HEK293 (cell line): ENCODE data around the gene PPP1R12C.

Experiments
- ATF2 ChIP-seq: fragments of 450-650 bp; formaldehyde crosslinking; IDR thresholded peaks from 2 replicates; pipeline ENCODE4 v1.5.1; 2016; ENCODE audit warnings: missing biosample characterization, missing genetic modification characterization, low read depth
- HOXA7 ChIP-seq: sonication (generic); formaldehyde crosslinking; IDR thresholded peaks from 2 replicates; pipeline ENCODE4 v1.8.1; 2022; ENCODE audit warnings: missing genetic modification reagents, borderline replicate concordance
- KLF1 ChIP-seq: fragments of 450-650 bp; formaldehyde crosslinking; IDR thresholded peaks from 2 replicates; pipeline ENCODE4 v1.5.1; 2016; ENCODE audit warnings: missing biosample characterization, missing genetic modification characterization
- SP3 ChIP-seq: fragments of 450-650 bp; formaldehyde crosslinking; IDR thresholded peaks from 2 replicates; pipeline ENCODE4 v1.5.1; 2016; ENCODE audit warnings: missing biosample characterization, missing genetic modification characterization
- ZNF157 ChIP-seq: fragments of 450-650 bp; formaldehyde crosslinking; IDR thresholded peaks from 2 replicates; pipeline ENCODE4 v1.5.1; 2016; ENCODE audit warnings: missing biosample characterization, missing genetic modification characterization
- ZNF2 ChIP-seq: fragments of 450-650 bp; formaldehyde crosslinking; IDR thresholded peaks from 2 replicates; pipeline ENCODE4 v1.5.1; 2016; ENCODE audit warnings: missing biosample characterization, missing genetic modification characterization
- ZNF311 ChIP-seq: fragments of 450-650 bp; formaldehyde crosslinking; IDR thresholded peaks from 2 replicates; pipeline ENCODE4 v1.5.1; 2017; ENCODE audit warnings: missing biosample characterization, missing genetic modification characterization, borderline replicate concordance
- TF ChIP-seq, protein P1 (sequence below): fragments of 450-650 bp; formaldehyde crosslinking; IDR thresholded peaks from 2 replicates; pipeline ENCODE4 v1.5.1; 2016; ENCODE audit warnings: missing biosample characterization, missing genetic modification characterization
- TF ChIP-seq, protein P2 (sequence below): IDR thresholded peaks from 2 replicates; pipeline ENCODE4 v1.6.1; 2011; ENCODE audit warnings: mild to moderate bottlenecking, low read depth, low read length, borderline replicate concordance

- TF ChIP-seq, protein P1, sequence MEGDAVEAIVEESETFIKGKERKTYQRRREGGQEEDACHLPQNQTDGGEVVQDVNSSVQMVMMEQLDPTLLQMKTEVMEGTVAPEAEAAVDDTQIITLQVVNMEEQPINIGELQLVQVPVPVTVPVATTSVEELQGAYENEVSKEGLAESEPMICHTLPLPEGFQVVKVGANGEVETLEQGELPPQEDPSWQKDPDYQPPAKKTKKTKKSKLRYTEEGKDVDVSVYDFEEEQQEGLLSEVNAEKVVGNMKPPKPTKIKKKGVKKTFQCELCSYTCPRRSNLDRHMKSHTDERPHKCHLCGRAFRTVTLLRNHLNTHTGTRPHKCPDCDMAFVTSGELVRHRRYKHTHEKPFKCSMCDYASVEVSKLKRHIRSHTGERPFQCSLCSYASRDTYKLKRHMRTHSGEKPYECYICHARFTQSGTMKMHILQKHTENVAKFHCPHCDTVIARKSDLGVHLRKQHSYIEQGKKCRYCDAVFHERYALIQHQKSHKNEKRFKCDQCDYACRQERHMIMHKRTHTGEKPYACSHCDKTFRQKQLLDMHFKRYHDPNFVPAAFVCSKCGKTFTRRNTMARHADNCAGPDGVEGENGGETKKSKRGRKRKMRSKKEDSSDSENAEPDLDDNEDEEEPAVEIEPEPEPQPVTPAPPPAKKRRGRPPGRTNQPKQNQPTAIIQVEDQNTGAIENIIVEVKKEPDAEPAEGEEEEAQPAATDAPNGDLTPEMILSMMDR, result no peak
- TF ChIP-seq, protein P2, sequence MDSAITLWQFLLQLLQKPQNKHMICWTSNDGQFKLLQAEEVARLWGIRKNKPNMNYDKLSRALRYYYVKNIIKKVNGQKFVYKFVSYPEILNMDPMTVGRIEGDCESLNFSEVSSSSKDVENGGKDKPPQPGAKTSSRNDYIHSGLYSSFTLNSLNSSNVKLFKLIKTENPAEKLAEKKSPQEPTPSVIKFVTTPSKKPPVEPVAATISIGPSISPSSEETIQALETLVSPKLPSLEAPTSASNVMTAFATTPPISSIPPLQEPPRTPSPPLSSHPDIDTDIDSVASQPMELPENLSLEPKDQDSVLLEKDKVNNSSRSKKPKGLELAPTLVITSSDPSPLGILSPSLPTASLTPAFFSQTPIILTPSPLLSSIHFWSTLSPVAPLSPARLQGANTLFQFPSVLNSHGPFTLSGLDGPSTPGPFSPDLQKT, result no peak
- TF ChIP-seq ZNF311 (tag by site-specific recombination), result no peak
- no peak for TF ChIP-seq SP3
- TF ChIP-seq KLF1, result no peak
- TF ChIP-seq HOXA7, result no peak
- no peak for TF ChIP-seq ZNF2
- TF ChIP-seq ATF2 (tag by site-specific recombination), result no peak
- no peak for TF ChIP-seq ZNF157 (tag by site-specific recombination)
Measured at GRCh38 chr19:55158423-55158822, 41.0 kb upstream of the PPP1R12C start.
